ENCODE data around the gene STAM2.
"Not testable (repeated sequence)": the region's sequence is repeated elsewhere in the genome, so short reads cannot be mapped to it uniquely, and the experiment has no call there.

Gene STAM2

DNA sequence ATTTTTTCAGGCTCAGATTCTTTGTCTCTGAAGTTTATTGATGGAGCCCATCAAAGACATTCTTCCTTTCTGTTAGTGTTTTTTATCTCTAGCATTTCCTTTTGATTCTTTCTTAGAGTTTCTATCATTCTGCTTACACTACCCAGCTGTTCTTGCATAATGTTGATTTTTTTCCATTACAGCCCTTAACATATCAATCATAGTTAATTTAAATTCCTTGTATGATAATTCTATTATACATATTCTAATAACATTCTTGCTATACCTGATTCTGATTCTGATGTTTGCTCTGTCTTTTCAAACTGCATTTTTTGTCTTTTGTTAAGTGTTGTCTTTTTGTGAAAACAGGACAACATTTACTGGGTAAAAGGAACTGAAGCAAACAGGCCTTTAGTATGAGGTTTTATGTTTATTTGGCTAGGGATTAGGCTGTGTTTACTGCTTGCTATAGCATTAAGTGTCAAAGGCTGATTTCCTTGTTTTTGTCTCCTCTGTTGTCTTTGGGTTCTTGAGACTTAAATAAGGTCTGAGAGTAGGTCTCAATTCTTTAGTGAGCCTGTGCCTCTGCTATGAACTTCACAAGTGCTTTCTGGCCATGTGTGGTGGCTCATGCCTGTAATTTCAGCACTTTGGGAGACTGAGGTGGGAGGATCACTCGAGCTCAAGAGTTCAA, 8.0 kb upstream of the STAM2 start:
- no peak for DNase-seq (ENCODE audit: low read depth)
- TF ChIP-seq, protein P1, sequence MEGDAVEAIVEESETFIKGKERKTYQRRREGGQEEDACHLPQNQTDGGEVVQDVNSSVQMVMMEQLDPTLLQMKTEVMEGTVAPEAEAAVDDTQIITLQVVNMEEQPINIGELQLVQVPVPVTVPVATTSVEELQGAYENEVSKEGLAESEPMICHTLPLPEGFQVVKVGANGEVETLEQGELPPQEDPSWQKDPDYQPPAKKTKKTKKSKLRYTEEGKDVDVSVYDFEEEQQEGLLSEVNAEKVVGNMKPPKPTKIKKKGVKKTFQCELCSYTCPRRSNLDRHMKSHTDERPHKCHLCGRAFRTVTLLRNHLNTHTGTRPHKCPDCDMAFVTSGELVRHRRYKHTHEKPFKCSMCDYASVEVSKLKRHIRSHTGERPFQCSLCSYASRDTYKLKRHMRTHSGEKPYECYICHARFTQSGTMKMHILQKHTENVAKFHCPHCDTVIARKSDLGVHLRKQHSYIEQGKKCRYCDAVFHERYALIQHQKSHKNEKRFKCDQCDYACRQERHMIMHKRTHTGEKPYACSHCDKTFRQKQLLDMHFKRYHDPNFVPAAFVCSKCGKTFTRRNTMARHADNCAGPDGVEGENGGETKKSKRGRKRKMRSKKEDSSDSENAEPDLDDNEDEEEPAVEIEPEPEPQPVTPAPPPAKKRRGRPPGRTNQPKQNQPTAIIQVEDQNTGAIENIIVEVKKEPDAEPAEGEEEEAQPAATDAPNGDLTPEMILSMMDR (IDR thresholded peaks at IDR 0.05; ENCODE audit: control insufficient read depth, extremely low read depth, insufficient read depth): no peak
- no peak overlapping the region for H3K4me3 ChIP-seq (ENCODE audit: low read depth, low read length)

DNA sequence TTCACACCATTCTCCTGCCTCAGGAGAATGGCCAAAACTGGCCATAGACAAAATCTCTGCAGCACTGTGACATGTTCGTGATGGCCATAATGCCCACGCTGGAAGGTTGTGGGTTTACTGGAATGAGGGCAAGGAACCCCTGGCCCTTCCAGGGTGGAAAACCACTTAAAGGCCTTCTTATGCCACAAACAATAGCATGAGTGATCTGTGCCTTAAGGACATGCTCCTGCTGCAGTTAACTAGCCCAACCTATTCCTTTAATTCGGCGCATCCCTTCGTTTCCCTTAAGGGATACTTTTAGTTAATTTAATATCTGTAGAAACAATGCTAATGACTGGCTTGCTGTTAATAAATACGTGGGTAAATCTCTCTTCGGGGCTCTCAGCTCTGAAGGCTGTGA, 2.1 kb upstream of the STAM2 start:
- not testable (repeated sequence) for DNase-seq (ENCODE audit: low read depth)

DNA sequence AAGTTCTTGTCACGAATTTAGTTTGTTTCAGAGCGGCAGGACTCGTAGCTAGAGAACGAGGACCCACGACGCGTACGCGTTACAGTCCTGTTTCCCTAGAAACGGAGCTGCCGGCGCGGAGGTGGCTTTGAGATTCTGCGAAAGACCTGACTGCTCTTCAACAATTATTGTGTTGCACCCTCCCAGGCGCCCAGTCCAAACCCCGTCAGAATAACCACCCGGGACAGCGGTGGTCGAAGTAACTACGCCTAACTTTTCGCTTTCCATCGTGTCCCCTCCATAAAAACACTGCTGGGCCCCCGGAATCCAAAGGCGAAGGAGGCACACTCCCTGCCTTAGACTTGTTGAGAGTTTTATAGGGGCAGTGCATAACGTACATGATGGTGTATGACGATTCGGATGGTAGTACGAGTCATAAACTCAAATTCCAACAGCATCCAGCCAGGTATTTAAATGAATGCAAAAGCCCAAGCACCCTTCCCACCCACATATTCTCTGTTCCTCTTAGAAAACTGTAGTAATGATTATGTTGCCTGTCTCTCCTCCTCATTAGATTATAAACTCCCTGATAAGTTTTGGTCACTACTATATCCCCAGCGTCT, 651 bp upstream of the STAM2 start:
- peak overlapping the region; percentile 86 for H3K4me3 ChIP-seq (ENCODE audit: low read depth, low read length)
- TF ChIP-seq, protein P1 (IDR thresholded peaks at IDR 0.05; ENCODE audit: control insufficient read depth, extremely low read depth, insufficient read depth): no peak
- DNase-seq (ENCODE audit: low read depth): no peak

More for the DNA sequence above, 2.1 kb upstream of the STAM2 start:
- H3K4me3 ChIP-seq (ENCODE audit: low read depth, low read length): not testable (repeated sequence)

DNA sequence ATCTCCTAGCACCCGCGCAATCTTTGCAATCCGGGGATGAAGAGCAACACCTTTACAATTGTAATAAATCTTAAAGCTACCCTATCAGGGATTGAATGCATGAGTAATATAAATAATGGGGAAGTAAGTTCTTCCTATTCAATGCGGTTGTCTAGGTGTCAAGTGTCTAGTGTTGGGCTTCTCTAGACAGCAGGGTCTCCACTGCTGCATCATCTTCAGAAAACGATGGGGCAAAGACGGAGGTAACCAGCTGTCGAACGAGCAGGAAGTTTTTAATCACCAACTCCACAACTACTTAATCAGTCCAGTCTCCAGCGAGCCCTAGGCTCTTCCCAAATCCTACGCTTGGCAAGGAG, 573 bp downstream of the STAM2 start:
- H3K4me3 ChIP-seq (ENCODE audit: low read depth, low read length): peak overlapping the region; percentile 86
- TF ChIP-seq, protein P1 (IDR thresholded peaks at IDR 0.05; ENCODE audit: control insufficient read depth, extremely low read depth, insufficient read depth): no peak
- no peak for DNase-seq (ENCODE audit: low read depth)

DNA sequence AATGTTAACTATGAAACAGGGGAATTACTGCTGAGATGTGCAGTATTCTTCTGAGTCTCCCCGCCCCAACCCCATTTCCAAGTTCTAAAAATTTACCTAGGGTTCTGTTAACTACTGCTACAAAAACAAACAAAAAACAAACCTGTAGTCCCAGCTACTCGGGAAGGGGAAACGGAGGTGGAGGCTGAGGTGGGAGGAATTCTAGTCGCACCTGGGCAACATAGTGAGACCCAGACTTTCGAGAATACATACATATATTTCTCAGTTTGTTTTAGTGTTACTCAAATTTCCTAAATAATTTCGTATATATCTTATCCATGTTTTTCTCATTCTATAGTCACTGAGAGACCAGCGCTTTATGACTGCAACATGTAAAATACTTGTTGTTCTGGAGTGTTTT, 989 bp downstream of the STAM2 start:
- TF ChIP-seq, protein P1 (IDR thresholded peaks at IDR 0.05; ENCODE audit: control insufficient read depth, extremely low read depth, insufficient read depth): no peak
- peak overlapping the region; percentile 86 for H3K4me3 ChIP-seq (ENCODE audit: low read depth, low read length)
- no peak for DNase-seq (ENCODE audit: low read depth)

DNA sequence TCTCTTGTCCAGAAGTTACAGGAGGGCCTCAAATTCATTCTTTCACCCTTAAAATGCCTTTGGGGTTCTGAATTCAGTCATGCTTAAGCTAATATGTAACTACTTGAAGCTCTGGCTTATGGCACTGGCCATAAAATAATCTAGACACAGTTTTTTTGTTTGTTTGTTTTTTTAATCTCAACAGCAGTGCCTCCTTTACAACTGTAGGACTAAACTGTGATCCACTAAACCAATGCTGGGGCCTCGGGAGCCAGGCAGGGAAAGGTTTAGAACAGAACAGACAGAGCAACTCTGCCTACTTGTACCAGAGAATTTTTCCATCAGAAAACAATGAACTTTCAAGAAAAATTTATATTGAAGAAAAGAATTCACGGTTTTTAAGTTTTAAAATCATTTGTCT, 1.7 kb downstream of the STAM2 start:
- TF ChIP-seq, protein P1 (IDR thresholded peaks at IDR 0.05; ENCODE audit: control insufficient read depth, extremely low read depth, insufficient read depth): no peak
- DNase-seq (ENCODE audit: low read depth): no peak
- no peak overlapping the region for H3K4me3 ChIP-seq (ENCODE audit: low read depth, low read length)

DNA sequence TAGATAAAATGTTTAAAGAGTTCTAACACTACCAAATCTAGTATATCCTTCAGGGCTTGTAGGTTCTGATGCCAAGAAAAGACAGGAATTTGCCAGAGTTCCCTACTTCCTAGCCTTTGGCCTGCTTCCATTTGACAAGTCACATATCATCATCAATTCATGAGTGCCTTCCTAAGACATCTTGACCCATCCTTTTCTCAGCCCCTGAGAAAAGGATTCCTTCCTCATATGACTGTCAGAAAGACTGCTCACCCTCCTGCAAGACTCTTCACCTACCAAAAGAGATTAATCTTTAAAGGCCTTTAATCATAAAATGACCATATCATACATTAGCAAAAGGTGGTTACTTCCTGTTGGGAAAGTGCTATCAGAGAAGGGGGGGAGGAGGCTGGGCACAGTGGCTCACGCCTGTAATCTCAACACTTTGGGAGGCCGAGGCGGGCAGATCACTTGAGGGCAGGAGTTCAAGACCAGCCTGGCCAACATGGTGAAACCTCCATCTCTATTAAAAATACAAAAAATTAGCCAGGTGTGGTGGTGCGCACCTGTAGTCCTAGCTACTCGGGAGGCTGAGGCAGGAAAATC, 3.3 kb downstream of the STAM2 start:
- not testable (repeated sequence) for DNase-seq (ENCODE audit: low read depth)
- 0 out of 2 replicates have a peak overlapping the region, but pooled peaks have one; percentile 12 for H3K4me3 ChIP-seq (ENCODE audit: low read depth, low read length)

DNA sequence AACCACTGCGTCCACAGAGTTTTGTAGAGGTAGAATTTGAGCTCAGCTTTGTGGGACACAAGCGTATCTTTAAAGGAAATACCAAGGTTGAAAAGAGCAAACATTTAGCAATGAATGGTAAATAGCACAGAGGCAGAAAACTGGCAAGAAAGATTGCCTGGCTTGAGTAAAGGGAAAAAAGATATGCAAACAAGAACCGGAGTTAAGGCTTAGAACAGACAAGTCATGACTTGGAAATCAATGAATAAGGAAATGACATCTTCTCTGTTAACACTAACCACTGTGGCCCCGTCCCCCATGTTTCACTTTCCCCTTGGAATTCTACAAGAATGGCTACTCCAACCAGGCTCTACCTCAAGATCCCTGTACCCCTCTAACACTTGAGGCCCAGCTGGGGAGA, 3.8 kb downstream of the STAM2 start:
- DNase-seq (ENCODE audit: low read depth): peak; percentile 85
- 0 out of 2 replicates have a peak overlapping the region, but pooled peaks have one; percentile 12 for H3K4me3 ChIP-seq (ENCODE audit: low read depth, low read length)
- TF ChIP-seq, protein P1 (IDR thresholded peaks at IDR 0.05; ENCODE audit: control insufficient read depth, extremely low read depth, insufficient read depth): no peak

DNA sequence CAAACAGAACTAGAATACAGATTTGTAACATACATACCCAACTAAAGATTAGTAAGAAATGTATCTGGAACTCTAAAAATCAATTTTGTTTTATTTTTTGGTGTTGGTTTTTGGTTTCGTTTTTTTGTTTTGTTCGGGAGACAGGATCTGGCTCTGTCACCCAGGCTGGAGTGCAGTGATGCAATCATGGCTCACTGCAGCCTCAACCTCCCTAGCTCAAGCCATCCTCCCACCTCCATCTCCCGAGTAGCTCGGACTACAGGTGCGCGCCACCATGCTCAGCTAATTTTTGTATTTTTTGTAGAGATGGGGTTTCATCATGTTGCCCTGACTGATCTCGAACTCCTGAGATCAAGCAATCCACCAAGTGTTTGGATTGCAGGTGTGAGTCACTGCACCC, 6.4 kb downstream of the STAM2 start:
- H3K4me3 ChIP-seq (ENCODE audit: low read depth, low read length); DNase-seq (ENCODE audit: low read depth): not testable (repeated sequence)

DNA sequence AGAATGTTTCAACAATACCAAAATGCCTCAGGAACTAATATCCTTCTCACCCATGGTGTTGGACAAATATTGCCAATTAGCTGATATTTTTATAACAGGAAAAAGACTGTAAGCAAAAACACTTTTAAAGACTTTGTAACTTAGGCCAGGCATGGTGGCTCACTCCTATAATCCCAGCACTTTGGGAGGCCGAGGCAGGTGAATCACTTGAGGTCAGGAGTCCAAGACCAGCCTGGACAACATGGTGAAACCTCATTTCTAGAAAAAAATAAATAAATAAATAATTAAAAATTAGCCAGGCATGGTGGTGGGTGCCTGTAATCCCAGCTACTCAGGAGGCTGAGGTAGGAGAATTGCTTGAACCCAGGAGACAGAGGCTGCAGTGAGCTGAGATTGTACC, 8.1 kb downstream of the STAM2 start:
- not testable (repeated sequence) for DNase-seq (ENCODE audit: low read depth); H3K4me3 ChIP-seq (ENCODE audit: low read depth, low read length)

Measured in LNCaP clone FGC (cell line).